ENCODE data around the gene CCL16. TPM values are rescaled to one million over a fixed set of nuclear protein-coding genes. Genes with fewer than 3 reads are reported as not detected.
A peak's percentile ranks its signal among the peaks of the same experiment; 100 is the strongest.

CCL16 gene
- total and polyA plus RNA-seq, 7 donors: 0.10 to 1.1 TPM; not detected in 5

DNA sequence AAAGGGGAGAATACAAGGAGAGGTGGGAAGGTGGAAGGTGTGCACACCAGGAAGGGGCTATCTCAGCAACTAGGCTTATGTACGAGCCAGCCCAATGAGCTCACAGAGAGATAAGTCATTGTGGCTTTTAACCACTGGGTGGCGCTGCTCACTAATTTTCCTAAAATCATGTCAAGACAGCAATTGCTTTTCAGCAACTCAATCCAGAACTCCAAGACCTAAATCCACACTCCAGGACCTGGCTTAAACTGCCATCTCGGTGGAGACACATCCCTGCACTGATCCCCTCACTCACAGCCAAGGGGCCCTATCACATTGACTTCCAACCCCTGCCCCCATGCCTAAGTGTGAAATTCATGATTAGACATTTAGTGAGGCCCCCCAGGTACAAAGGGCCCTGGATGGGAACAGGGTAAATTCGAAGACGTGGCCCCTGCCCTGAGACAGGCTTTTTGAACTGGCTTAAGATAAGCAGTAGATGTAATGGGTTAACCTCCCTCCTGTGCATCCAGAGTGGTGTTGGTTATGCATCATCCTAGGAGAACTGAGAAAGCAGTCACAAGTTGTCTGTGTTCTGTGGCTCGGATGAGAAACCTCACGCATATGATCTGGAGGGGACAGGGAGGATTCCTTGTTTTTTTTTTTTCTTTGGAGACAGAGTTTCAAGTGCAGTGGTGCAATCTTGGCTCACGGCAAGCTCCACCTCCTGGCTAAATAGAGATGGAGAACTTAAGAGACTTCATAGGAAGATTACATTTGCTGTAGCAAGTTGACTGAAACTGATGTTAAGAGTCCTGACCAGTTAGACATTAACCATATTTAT lies 11.5 kb downstream of the CCL16 start:
- peak; percentile 83 for DNase-seq
- Histone ChIP-seq H3K4me1 (no peaks in the 10 kb centered on the region), H3K27me3 (no peaks in the 10 kb centered on the region), H3K9me3 (no peaks in the 10 kb centered on the region), H3K27ac (no peak overlapping the region), H3K36me3 (no peaks in the 10 kb centered on the region), H3K4me3 (no peak overlapping the region)
- intact Hi-C loops (cut with DNase I): loop anchor here (1.0 kb wide), 2 partner anchors 180 to 514 kb away; no protein-coding TSS in a partner anchor
- 7 to 33% methylated on average over 8 of the region's 8 CpGs for WGBS, 2 donors
- TF ChIP-seq, protein P1, sequence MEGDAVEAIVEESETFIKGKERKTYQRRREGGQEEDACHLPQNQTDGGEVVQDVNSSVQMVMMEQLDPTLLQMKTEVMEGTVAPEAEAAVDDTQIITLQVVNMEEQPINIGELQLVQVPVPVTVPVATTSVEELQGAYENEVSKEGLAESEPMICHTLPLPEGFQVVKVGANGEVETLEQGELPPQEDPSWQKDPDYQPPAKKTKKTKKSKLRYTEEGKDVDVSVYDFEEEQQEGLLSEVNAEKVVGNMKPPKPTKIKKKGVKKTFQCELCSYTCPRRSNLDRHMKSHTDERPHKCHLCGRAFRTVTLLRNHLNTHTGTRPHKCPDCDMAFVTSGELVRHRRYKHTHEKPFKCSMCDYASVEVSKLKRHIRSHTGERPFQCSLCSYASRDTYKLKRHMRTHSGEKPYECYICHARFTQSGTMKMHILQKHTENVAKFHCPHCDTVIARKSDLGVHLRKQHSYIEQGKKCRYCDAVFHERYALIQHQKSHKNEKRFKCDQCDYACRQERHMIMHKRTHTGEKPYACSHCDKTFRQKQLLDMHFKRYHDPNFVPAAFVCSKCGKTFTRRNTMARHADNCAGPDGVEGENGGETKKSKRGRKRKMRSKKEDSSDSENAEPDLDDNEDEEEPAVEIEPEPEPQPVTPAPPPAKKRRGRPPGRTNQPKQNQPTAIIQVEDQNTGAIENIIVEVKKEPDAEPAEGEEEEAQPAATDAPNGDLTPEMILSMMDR (IDR thresholded peaks at IDR 0.05): peak; percentile 33 to 72 (median 69)
- TF ChIP-seq POLR2AphosphoS5 (IDR thresholded peaks at IDR 0.05): no peak

DNA sequence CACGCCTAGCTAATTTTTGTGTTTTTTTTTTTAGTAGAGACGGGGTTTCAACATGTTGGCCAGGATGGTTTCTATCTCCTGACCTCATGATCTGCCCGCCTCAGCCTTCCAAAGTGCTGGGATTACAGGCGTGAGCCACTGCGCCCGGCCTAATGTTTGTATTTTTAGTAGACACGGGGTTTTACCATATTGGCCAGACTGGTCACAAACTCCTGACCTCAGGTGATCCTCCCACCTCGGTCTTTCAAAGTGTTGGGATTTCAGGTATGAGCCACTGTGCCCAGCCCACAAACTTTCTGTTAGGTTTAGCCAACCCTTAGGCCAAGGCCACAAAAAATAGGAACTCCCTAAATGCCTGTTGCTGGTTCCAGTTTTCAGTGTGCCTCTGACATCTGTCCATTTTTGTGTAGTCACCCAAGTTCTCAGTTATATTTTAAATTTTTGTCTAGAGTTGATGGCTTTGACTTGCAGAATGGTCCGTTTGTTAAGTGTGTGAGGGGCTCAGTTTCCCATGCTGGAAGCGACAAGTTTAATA lies 12.7 kb downstream of the CCL16 start:
- Histone ChIP-seq H3K27ac (no peak overlapping the region), H3K9me3 (no peaks in the 10 kb centered on the region), H3K4me3 (no peak overlapping the region), H3K27me3 (no peaks in the 10 kb centered on the region), H3K4me1 (no peaks in the 10 kb centered on the region), H3K36me3 (no peaks in the 10 kb centered on the region)
- no peak for DNase-seq
- WGBS, 2 donors: 80 to 88% methylated on average over 10 of the region's 10 CpGs
- TF ChIP-seq POLR2A (IDR thresholded peaks at IDR 0.05) (no peak), EP300 (IDR thresholded peaks at IDR 0.05) (no peak), POLR2AphosphoS5 (IDR thresholded peaks at IDR 0.05) (no peak)
- TF ChIP-seq, protein P1 (IDR thresholded peaks at IDR 0.05): no peak
- intact Hi-C loops (cut with DNase I): loop anchor here (1.0 kb wide), 2 partner anchors 181 to 515 kb away; no protein-coding TSS in a partner anchor

DNA sequence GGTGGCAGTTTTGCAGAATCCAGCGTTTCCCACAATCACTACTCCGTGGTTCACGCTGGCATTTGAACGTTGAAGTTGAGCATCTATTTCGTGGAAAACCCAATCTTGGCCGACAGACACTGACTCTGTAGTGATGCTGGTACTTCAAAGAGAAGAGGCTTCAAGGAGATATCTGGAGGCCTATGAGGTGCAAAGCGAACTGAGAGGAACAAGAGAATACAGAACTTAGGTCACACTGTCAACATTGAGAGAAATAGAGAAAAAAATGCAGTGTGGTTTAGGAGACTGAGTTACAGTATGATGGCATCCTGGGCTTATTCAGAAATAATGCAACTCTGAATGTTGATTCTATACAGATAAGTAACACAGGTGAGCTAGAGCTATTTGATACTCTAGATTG lies 16.0 kb downstream of the CCL16 start:
- Histone ChIP-seq H3K4me1 (no peaks in the 10 kb centered on the region), H3K36me3 (no peaks in the 10 kb centered on the region), H3K9me3 (no peaks in the 10 kb centered on the region), H3K27ac (no peak overlapping the region), H3K27me3 (peaks cover 0 to 4% (median 0%) of the 10 kb centered on the region in 3 donors), H3K4me3 (no peak overlapping the region)
- TF ChIP-seq POLR2A (IDR thresholded peaks at IDR 0.05) (no peak), EP300 (IDR thresholded peaks at IDR 0.05) (no peak), POLR2AphosphoS5 (IDR thresholded peaks at IDR 0.05) (no peak)
- TF ChIP-seq, protein P1 (IDR thresholded peaks at IDR 0.05): no peak
- DNase-seq: no peak
- intact Hi-C loops (cut with DNase I): no loop called here
- WGBS, 2 donors: 93 to 94% methylated on average over 7 of the region's 7 CpGs

DNA sequence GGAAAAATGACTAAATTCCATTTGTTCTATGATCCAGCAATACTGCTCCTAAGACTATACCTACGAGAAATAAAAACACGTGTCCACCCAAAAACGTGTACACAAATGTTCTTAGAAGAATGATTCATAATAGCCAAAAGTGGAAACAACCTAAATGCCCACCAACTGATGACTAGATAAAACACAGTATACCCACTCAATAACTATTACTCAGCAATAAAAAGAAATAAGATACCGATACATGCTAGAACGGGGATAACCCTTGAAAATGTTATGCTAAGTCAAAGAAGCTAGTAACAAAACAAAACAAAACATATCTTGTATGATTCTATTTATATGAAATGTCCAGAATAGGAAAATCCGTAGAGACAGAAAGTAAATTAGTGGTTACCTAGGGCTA lies 17.6 kb downstream of the CCL16 start:
- 83 to 88% methylated on average over 6 of the region's 6 CpGs for WGBS, 2 donors
- no peaks in the 10 kb centered on the region for H3K9me3 ChIP-seq
- no peak overlapping the region for H3K4me3 ChIP-seq
- intact Hi-C loops (cut with DNase I): no loop called here
- no peak overlapping the region for H3K27ac ChIP-seq
- H3K4me1 ChIP-seq: no peaks in the 10 kb centered on the region
- TF ChIP-seq EP300 (IDR thresholded peaks at IDR 0.05): no peak
- no peak for TF ChIP-seq POLR2AphosphoS5 (IDR thresholded peaks at IDR 0.05)
- TF ChIP-seq, protein P1 (IDR thresholded peaks at IDR 0.05): no peak
- no peak for TF ChIP-seq POLR2A (IDR thresholded peaks at IDR 0.05)
- H3K36me3 ChIP-seq: no peaks in the 10 kb centered on the region
- peaks cover 0 to 10% (median 0%) of the 10 kb centered on the region in 3 donors for H3K27me3 ChIP-seq
- DNase-seq: no peak

Data from sigmoid colon (tissue), 7 donors.